Astrocyte of the spinal cord (primary cell): ENCODE results near the gene RBMX.

Experiments used
- DNase-seq: peaks from one replicate; pipeline ENCODE4 v3.0.0; 2011; ENCODE audit warnings: low read depth, low spot score
- H3K4me3 ChIP-seq: 2 replicates; pipeline ENCODE4 v1.5.1; 2011; ENCODE audit warnings: low read depth, mild to moderate bottlenecking, low read length, moderate library complexity
- CTCF ChIP-seq: IDR thresholded peaks from 2 replicates; pipeline ENCODE4 v1.5.1; 2012; ENCODE audit warnings: low read depth, mild to moderate bottlenecking, low read length, inconsistent platforms
- in situ Hi-C: cut with HindIII; loops from 2 replicates; pipeline ENCODE4 v1.10.0; 2017; ENCODE audit warnings: low sequenced_read_pairs

The RBMX gene

GRCh38 chrX:136835761-136836160 is 44.8 kb downstream of the RBMX start:
- in situ Hi-C loops = no loop called here
- no peak overlapping the region for H3K4me3 ChIP-seq
- TF ChIP-seq CTCF = no peak
- no peak for DNase-seq

- no peak overlapping the region for H3K4me3 ChIP-seq
- in situ Hi-C loops = no loop called here
- no peak for TF ChIP-seq CTCF
- no peak for DNase-seq
These were observed 51.1 kb downstream of the RBMX start for GRCh38 chrX:136829413-136829812.

- in situ Hi-C loops = no loop called here
- H3K4me3 ChIP-seq = no peak overlapping the region
- TF ChIP-seq CTCF = no peak
- DNase-seq = no peak
These were observed 51.7 kb downstream of the RBMX start for GRCh38 chrX:136828830-136829229.

GRCh38 chrX:136827026-136827425 is 53.5 kb downstream of the RBMX start:
- DNase-seq = no peak
- no peak overlapping the region for H3K4me3 ChIP-seq
- in situ Hi-C loops = no loop called here
- no peak for TF ChIP-seq CTCF

GRCh38 chrX:136825771-136826170 is 54.8 kb downstream of the RBMX start:
- no peak for DNase-seq
- TF ChIP-seq CTCF = no peak
- H3K4me3 ChIP-seq = no peak overlapping the region
- in situ Hi-C loops = no loop called here
